PC-9 (cell line): ENCODE data around the gene GPS1.

Experiments used
- EZH2 ChIP-seq: fragments of 200-600 bp; sonication (generic); IDR thresholded peaks from 2 replicates; pipeline ENCODE4 v1.8.0; 2017; ENCODE audit warnings: antibody characterized with exemption, low read depth
- TF ChIP-seq, protein P1 (sequence below): fragments of 200-600 bp; sonication (generic); conservative IDR thresholded peaks from 2 replicates; pipeline ENCODE4 v1.6.1; 2017; ENCODE audit warnings: mixed run types, antibody characterized with exemption, mild to moderate bottlenecking, moderate library complexity

DNA sequence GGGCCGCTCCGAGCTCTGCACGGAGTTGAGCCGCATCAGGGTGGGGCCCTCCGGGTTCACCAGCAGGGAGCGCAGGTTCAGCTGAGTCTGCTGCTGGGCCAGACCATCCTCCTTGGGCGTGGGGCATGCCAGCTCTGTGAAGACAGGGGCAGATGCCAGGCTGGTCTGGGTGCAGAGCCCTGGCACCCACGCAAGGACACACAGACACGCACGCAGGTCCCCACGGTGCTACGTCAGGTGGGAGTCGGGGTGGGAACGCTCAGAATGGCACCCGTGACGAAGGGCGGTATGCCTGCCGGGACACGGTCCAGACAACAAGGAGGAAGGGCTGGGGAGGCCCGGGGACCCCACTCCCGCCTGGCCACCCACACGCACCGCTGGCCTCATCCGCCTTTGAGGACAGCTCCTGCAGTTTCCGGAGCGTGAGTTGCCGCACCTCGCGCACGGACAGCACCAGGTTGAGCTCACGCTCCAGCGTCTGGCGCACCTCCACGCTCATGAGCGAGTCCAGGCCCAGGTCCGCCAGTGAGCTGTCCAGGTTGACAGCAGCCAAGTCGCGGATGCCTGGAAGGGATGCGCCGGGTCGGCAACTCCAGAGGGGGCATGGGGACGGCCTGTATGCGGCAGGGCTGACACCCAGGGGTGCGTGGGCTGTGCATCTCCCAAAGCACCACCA, 29.2 kb downstream of the GPS1 start:
- TF ChIP-seq, protein P1, sequence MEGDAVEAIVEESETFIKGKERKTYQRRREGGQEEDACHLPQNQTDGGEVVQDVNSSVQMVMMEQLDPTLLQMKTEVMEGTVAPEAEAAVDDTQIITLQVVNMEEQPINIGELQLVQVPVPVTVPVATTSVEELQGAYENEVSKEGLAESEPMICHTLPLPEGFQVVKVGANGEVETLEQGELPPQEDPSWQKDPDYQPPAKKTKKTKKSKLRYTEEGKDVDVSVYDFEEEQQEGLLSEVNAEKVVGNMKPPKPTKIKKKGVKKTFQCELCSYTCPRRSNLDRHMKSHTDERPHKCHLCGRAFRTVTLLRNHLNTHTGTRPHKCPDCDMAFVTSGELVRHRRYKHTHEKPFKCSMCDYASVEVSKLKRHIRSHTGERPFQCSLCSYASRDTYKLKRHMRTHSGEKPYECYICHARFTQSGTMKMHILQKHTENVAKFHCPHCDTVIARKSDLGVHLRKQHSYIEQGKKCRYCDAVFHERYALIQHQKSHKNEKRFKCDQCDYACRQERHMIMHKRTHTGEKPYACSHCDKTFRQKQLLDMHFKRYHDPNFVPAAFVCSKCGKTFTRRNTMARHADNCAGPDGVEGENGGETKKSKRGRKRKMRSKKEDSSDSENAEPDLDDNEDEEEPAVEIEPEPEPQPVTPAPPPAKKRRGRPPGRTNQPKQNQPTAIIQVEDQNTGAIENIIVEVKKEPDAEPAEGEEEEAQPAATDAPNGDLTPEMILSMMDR = no peak
- no peak for TF ChIP-seq EZH2
